HCT116 (cell line): Measurements from ENCODE around the gene LUZP2. TPM values are rescaled to one million over a fixed set of nuclear protein-coding genes. Genes with fewer than 3 reads are reported as not detected.

Experiments
- ATAC-seq: fragments of 200-7000 bp; cut with Tn5 transposase; 2 replicates; pipeline ENCODE4 v1.9.1; 2020; ENCODE audit warnings: mild to moderate bottlenecking, moderate library complexity
- BruUV-seq: library from RNA; stranded (reverse); fragments of 400-500 nt; replicated peaks from 2 replicates; lab custom pipeline; 2021; lab: Mats Ljungman, UMichigan
- CTCF ChIA-PET: fragments of 300-600 bp; sonication (Branson Sonifier 250); formaldehyde crosslinking; loops from one replicate; lab custom pipeline; 2021; ENCODE audit warnings: antibody characterized with exemption; lab: Charles Lee
- POLR2A ChIA-PET: fragments of 300-600, 350-600 bp; sonication (Branson Sonifier 250); formaldehyde crosslinking; loops from one replicate; lab custom pipeline; 2021; ENCODE audit warnings: antibody characterized with exemption; lab: Charles Lee
- RAD21 ChIA-PET, 2 experiments: fragments of 300-600 bp; sonication (Branson Sonifier 250); formaldehyde crosslinking; loops; one replicate each; lab custom pipeline; 2023; ENCODE audit warnings: low total read pairs in 2 of 2; ENCODE audit not compliant: uncharacterized antibody in 2 of 2, unreplicated experiment in 2 of 2, low non-redundant PET in 1 of 2; lab: Charles Lee
- DNase-seq: peaks from one replicate; pipeline ENCODE4 v3.0.0-alpha.2; 2010; ENCODE audit warnings: low read depth, low spot score
- H2AFZ ChIP-seq: fragments of 200-600 bp; shearing (Covaris generic), sonication (generic); 2 replicates; pipeline ENCODE4 v1.6.1; 2017; ENCODE audit warnings: low read depth, mixed run types, mixed read lengths, antibody characterized with exemption, low read length; ENCODE audit not compliant: poor library complexity, severe bottlenecking
- H3K27ac ChIP-seq: 2 replicates; pipeline ENCODE4 v1.5.1; 2012; ENCODE audit warnings: low read depth, low read length
- H3K27me3 ChIP-seq: fragments of 200-600 bp; sonication (generic); 2 replicates; pipeline ENCODE4 v1.6.1; 2016; ENCODE audit warnings: mixed run types, low read length, mixed read lengths; ENCODE audit not compliant: insufficient read depth
- H3K36me3 ChIP-seq, 2 experiments: fragments of 200-500 bp in 1 of 2; fragments of 200-600 bp in 1 of 2; sonication (Bioruptor generic) in 1 of 2; sonication (generic) in 1 of 2; 2 replicates each; pipeline versions ENCODE4 v1.5.1 to v1.6.1; 2014 to 2016; ENCODE audit warnings: low read length in 2 of 2, inconsistent platforms in 1 of 2, mixed read lengths in 1 of 2, mixed run types in 1 of 2; ENCODE audit not compliant: insufficient read depth in 2 of 2, control insufficient read depth in 1 of 2
- H3K4me1 ChIP-seq, 2 experiments: fragments of 200-600 bp in 1 of 2; sonication (generic) in 1 of 2; 2 replicates each; pipeline versions ENCODE4 v1.5.1 to v1.6.1; 2012 to 2017; ENCODE audit warnings: low read length in 2 of 2, inconsistent platforms in 1 of 2, mild to moderate bottlenecking in 1 of 2, mixed read lengths in 1 of 2, mixed run types in 1 of 2, moderate library complexity in 1 of 2; ENCODE audit not compliant: insufficient read depth in 2 of 2, control insufficient read depth in 1 of 2
- H3K4me2 ChIP-seq: fragments of 200-600 bp; sonication (generic); 2 replicates; pipeline ENCODE4 v1.6.1; 2017; ENCODE audit warnings: mixed run types, low read length, mixed read lengths
- H3K4me3 ChIP-seq, 2 experiments: fragments of 200-600 bp in 1 of 2; sonication (generic) in 1 of 2; replicated peaks in 1 of 2; 2 replicates each; pipeline ENCODE4 v1.5.1; 2011 to 2016; ENCODE audit warnings: low read length in 2 of 2, control low read depth in 1 of 2, low read depth in 1 of 2, mild to moderate bottlenecking in 1 of 2, mixed read lengths in 1 of 2, mixed run types in 1 of 2
- H3K79me2 ChIP-seq: fragments of 200-600 bp; sonication (generic); 2 replicates; pipeline ENCODE4 v1.6.1; 2017; ENCODE audit warnings: mild to moderate bottlenecking, mixed run types, low read length, moderate library complexity, mixed read lengths; ENCODE audit not compliant: insufficient read depth
- H3K9ac ChIP-seq: fragments of 200-600 bp; sonication (generic); 2 replicates; pipeline ENCODE4 v1.6.1; 2016; ENCODE audit warnings: low read length, mixed read lengths
- H3K9me2 ChIP-seq: fragments of 200-600 bp; sonication (generic), shearing (Covaris generic); 2 replicates; pipeline ENCODE4 v1.6.1; 2017; ENCODE audit warnings: mixed run types, mild to moderate bottlenecking, moderate library complexity; ENCODE audit not compliant: insufficient read depth
- H3K9me3 ChIP-seq, 2 experiments: fragments of 200-500 bp in 1 of 2; fragments of 200-600 bp in 1 of 2; sonication (Bioruptor generic) in 1 of 2; sonication (generic) in 1 of 2; 2 replicates each; pipeline ENCODE4 v1.6.1; 2014 to 2017; ENCODE audit warnings: low read length in 2 of 2, mixed read lengths in 2 of 2, inconsistent platforms in 1 of 2, low read depth in 1 of 2, mild to moderate bottlenecking in 1 of 2, mixed run types in 1 of 2, moderate library complexity in 1 of 2; ENCODE audit not compliant: control insufficient read depth in 1 of 2, insufficient read depth in 1 of 2
- H4K20me1 ChIP-seq: fragments of 200-600 bp; sonication (generic), shearing (Covaris generic); 2 replicates; pipeline ENCODE4 v1.6.1; 2017; ENCODE audit warnings: mixed run types, mild to moderate bottlenecking, moderate library complexity; ENCODE audit not compliant: insufficient read depth
- ATF3 ChIP-seq: IDR thresholded peaks from 2 replicates; pipeline ENCODE4 v1.6.1; 2012
- CBX3 ChIP-seq: IDR thresholded peaks from 2 replicates; pipeline ENCODE4 v1.6.1; 2012; ENCODE audit warnings: low read depth
- EGR1 ChIP-seq: IDR thresholded peaks from 2 replicates; pipeline ENCODE4 v1.6.1; 2012; ENCODE audit warnings: low read depth
- ELF1 ChIP-seq: IDR thresholded peaks from 2 replicates; pipeline ENCODE4 v1.6.1; 2012; ENCODE audit warnings: low read depth, borderline replicate concordance
- EZH2 ChIP-seq: fragments of 200-600 bp; sonication (generic); IDR thresholded peaks from 2 replicates; pipeline ENCODE4 v1.6.1; 2017; ENCODE audit warnings: antibody characterized with exemption, mixed run types
- JUND ChIP-seq: IDR thresholded peaks from 2 replicates; pipeline ENCODE4 v1.6.1; 2012
- POLR2A ChIP-seq: IDR thresholded peaks from 2 replicates; pipeline ENCODE4 v1.7.0; 2011; ENCODE audit warnings: borderline replicate concordance; ENCODE audit not compliant: insufficient read depth, insufficient read length; ENCODE audit errors: extremely low read depth
- POLR2AphosphoS5 ChIP-seq: IDR thresholded peaks from 2 replicates; pipeline ENCODE4 v1.6.1; 2011; ENCODE audit warnings: mild to moderate bottlenecking, low read depth, low read length, moderate library complexity
- RAD21 ChIP-seq: IDR thresholded peaks from 2 replicates; pipeline ENCODE4 v1.6.1; 2012; ENCODE audit warnings: low read depth, mild to moderate bottlenecking
- REST ChIP-seq: IDR thresholded peaks from 2 replicates; pipeline ENCODE4 v1.6.1; 2012; ENCODE audit warnings: low read depth
- SP1 ChIP-seq: IDR thresholded peaks from 2 replicates; pipeline ENCODE4 v1.6.1; 2012; ENCODE audit warnings: low read depth
- TCF7L2 ChIP-seq: IDR thresholded peaks from 2 replicates; pipeline ENCODE4 v1.7.0; 2011; ENCODE audit warnings: borderline replicate concordance, inconsistent platforms; ENCODE audit not compliant: insufficient read depth, insufficient read length; ENCODE audit errors: extremely low read depth
- YY1 ChIP-seq: IDR thresholded peaks from 2 replicates; pipeline ENCODE4 v1.6.1; 2011; ENCODE audit warnings: low read length, low read depth, moderate library complexity, mild to moderate bottlenecking; ENCODE audit not compliant: insufficient replicate concordance; ENCODE audit errors: extremely low read depth
- ZBTB33 ChIP-seq: IDR thresholded peaks from 2 replicates; pipeline ENCODE4 v1.6.1; 2011; ENCODE audit warnings: mild to moderate bottlenecking, low read length, moderate library complexity; ENCODE audit not compliant: insufficient replicate concordance; ENCODE audit errors: extremely low read depth
- intact Hi-C: fragments of 100-400 bp; cut with micrococcal nuclease; formaldehyde crosslinking; loops from 2 replicates; pipeline ENCODE4 v1.10.0; 2022
- total RNA-seq: library from RNA; stranded (reverse); gene quantifications from one replicate; pipeline ENCODE4 v1.2.1, GENCODE V29; 2021; ENCODE audit not compliant: unreplicated experiment
- TF ChIP-seq, protein P1 (sequence below), 3 experiments: fragments of 200-600 bp in 1 of 3; sonication (generic) in 1 of 3; IDR thresholded peaks in 2 of 3; conservative IDR thresholded peaks in 1 of 3; 2 replicates each; pipeline ENCODE4 v1.5.1; 2012 to 2017; ENCODE audit warnings: low read depth in 2 of 3, low read length in 2 of 3, antibody characterized with exemption in 1 of 3, borderline replicate concordance in 1 of 3, control low read depth in 1 of 3, mild to moderate bottlenecking in 1 of 3, mixed read lengths in 1 of 3, mixed run types in 1 of 3, moderate library complexity in 1 of 3; ENCODE audit not compliant: insufficient read depth in 1 of 3
- TF ChIP-seq, protein P2 (sequence below): IDR thresholded peaks from 2 replicates; pipeline ENCODE4 v1.6.1; 2012

The LUZP2 gene
- total RNA-seq, 1 experiment from 2014 or later = not detected

- no peaks in the 10 kb centered on the region for H3K27me3 ChIP-seq
- RAD21 ChIA-PET = no interaction called here
- intact Hi-C loops = no loop called here
- H3K4me3 ChIP-seq = no peak overlapping the region
- no peak for ATAC-seq
- H3K79me2 ChIP-seq = no peaks in the 10 kb centered on the region
- no peaks in the 10 kb centered on the region for H3K36me3 ChIP-seq
- no peaks in the 10 kb centered on the region for H3K4me1 ChIP-seq
- H3K27ac ChIP-seq = no peak overlapping the region
- H3K9me3 ChIP-seq = peaks cover 6 to 10% of the 10 kb centered on the region in 2 experiments; a peak in 3 of 4 replicates
- no peak overlapping the region for H2AFZ ChIP-seq
- no peak overlapping the region for H3K4me2 ChIP-seq
- H4K20me1 ChIP-seq = no peaks in the 10 kb centered on the region
- TF ChIP-seq REST (no peak), JUND (no peak), TCF7L2 (no peak), EGR1 (no peak), POLR2A (no peak), POLR2AphosphoS5 (no peak), ELF1 (no peak), EZH2 (no peak), YY1 (no peak), RAD21 (no peak), ZBTB33 (no peak), ATF3 (no peak), SP1 (no peak), CBX3 (no peak)
- TF ChIP-seq, protein P1, sequence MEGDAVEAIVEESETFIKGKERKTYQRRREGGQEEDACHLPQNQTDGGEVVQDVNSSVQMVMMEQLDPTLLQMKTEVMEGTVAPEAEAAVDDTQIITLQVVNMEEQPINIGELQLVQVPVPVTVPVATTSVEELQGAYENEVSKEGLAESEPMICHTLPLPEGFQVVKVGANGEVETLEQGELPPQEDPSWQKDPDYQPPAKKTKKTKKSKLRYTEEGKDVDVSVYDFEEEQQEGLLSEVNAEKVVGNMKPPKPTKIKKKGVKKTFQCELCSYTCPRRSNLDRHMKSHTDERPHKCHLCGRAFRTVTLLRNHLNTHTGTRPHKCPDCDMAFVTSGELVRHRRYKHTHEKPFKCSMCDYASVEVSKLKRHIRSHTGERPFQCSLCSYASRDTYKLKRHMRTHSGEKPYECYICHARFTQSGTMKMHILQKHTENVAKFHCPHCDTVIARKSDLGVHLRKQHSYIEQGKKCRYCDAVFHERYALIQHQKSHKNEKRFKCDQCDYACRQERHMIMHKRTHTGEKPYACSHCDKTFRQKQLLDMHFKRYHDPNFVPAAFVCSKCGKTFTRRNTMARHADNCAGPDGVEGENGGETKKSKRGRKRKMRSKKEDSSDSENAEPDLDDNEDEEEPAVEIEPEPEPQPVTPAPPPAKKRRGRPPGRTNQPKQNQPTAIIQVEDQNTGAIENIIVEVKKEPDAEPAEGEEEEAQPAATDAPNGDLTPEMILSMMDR (IDR thresholded peaks at IDR 0.05 in 2 of 3, conservative IDR thresholded peaks at IDR 0.05 in 1 of 3; ENCODE audit: borderline replicate concordance in 1 of 3, insufficient read depth in 1 of 3, low read depth in 2 of 3, low read length in 2 of 3) = no peak
- TF ChIP-seq, protein P2, sequence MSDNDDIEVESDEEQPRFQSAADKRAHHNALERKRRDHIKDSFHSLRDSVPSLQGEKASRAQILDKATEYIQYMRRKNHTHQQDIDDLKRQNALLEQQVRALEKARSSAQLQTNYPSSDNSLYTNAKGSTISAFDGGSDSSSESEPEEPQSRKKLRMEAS = no peak
- TF ChIP-seq, all 23 proteins: peak for 0
- no peak for DNase-seq
- ChIA-PET POLR2A (no interaction called here), CTCF (no interaction called here)
- no TSS peak for BruUV-seq
- Histone ChIP-seq H3K9ac (no peak overlapping the region), H3K9me2 (no peaks in the 10 kb centered on the region)
Measured at GRCh38 chr11:24636291-24636629, 139.4 kb downstream of the LUZP2 start.
